ENCODE results near the gene RPL32. TPM values are rescaled to one million over a fixed set of nuclear protein-coding genes. Genes with fewer than 3 reads are reported as not detected.
A peak's percentile ranks its signal among the peaks of the same experiment; 100 is the strongest.

The RPL32 gene
- total RNA-seq, 1 donor from 2014 or later: 1,626 TPM

DNA sequence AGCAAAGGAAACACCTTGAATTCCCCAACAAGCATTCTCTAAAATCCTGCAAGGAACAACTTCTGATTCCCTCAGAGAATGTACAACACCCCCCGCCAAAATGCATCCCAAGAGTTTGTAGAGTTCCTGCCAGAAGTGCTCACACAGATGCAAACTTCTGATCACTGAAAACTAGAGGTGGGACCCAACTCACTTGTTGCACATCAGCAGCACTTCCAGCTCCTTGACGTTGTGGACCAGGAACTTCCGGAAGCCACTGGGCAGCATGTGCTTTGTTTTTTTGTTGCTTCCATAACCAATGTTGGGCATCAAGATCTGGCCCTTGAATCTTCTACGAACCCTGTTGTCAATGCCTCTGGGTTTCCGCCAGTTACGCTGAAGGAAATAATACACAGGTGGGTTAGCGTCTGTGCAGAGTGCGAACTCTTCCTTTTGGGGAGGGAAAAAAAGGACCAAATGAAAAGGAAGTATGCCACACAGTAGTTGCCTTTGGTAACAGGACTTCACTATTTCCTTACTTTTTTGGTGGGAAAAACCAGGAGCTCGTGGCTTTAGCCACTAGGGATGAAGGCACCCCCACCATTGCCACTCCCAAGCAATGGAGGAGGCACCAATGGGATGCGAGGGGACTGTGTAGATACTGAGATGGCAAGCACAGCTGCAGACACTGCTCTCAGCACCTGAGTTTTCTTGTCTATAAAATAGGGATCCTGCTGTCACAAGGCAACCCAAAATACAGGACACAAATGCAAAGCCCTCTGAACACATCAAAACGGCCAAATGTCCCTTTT is 2.0 kb downstream of the RPL32 start:
- peaks cover 29% of the 10 kb centered on the region for H3K4me1 Mint-ChIP-seq (ENCODE audit: low read depth)
- H3K36me3 Mint-ChIP-seq (ENCODE audit: insufficient read depth): peaks cover 31% of the 10 kb centered on the region
- peak overlapping the region; percentile 69 for H3K27ac Mint-ChIP-seq

DNA sequence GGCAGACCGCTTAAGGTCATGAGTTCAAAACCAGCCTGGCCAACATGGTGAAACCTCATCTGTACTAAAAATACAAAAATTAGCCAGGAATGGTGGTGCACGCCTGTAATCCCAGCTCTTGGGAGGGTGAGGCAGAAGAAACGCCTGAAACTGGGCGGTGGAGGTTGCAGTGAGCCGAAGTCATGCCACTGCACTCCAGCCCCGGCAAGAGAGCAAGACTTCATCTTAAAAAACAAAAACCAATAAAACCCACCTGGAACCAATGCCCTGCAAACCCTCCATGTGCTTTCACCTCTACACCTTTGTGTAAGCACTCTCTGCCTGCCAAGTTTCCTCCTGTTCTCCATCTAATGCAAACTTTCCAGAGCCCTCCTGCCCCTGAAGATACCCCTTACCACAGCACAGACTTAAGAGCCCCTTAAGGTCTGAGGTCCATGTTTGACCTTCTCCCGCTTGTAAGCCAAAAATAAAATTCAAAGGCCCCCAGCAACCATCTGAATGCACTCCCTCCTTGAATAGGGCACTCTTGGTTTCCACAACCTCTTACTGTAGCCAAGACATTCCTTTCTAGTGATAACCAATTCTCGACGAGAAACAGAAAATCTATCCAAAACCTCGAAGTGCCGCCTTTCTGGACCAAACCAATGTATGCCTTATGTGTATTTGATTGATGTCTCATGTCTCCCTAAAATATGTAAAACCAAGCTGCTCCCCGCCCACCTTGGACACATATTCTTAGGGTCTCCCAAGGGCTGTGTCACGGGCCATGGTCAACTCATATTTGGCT is 3.0 kb downstream of the RPL32 start:
- peak overlapping the region; percentile 82 for H3K27ac Mint-ChIP-seq

More for the DNA sequence above, 2.0 kb downstream of the RPL32 start:
- DNase-seq (ENCODE audit: low spot score, unreplicated experiment): no peak
- Mint-ChIP-seq H3K27me3 (no peaks in the 10 kb centered on the region), H3K9me3 (ENCODE audit: low read depth) (no peaks in the 10 kb centered on the region), H3K4me3 (ENCODE audit: low read depth) (peak overlapping the region; percentile 98)
- TF ChIP-seq, protein P1, sequence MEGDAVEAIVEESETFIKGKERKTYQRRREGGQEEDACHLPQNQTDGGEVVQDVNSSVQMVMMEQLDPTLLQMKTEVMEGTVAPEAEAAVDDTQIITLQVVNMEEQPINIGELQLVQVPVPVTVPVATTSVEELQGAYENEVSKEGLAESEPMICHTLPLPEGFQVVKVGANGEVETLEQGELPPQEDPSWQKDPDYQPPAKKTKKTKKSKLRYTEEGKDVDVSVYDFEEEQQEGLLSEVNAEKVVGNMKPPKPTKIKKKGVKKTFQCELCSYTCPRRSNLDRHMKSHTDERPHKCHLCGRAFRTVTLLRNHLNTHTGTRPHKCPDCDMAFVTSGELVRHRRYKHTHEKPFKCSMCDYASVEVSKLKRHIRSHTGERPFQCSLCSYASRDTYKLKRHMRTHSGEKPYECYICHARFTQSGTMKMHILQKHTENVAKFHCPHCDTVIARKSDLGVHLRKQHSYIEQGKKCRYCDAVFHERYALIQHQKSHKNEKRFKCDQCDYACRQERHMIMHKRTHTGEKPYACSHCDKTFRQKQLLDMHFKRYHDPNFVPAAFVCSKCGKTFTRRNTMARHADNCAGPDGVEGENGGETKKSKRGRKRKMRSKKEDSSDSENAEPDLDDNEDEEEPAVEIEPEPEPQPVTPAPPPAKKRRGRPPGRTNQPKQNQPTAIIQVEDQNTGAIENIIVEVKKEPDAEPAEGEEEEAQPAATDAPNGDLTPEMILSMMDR (IDR thresholded peaks at IDR 0.05; ENCODE audit: unreplicated experiment): no peak

DNA sequence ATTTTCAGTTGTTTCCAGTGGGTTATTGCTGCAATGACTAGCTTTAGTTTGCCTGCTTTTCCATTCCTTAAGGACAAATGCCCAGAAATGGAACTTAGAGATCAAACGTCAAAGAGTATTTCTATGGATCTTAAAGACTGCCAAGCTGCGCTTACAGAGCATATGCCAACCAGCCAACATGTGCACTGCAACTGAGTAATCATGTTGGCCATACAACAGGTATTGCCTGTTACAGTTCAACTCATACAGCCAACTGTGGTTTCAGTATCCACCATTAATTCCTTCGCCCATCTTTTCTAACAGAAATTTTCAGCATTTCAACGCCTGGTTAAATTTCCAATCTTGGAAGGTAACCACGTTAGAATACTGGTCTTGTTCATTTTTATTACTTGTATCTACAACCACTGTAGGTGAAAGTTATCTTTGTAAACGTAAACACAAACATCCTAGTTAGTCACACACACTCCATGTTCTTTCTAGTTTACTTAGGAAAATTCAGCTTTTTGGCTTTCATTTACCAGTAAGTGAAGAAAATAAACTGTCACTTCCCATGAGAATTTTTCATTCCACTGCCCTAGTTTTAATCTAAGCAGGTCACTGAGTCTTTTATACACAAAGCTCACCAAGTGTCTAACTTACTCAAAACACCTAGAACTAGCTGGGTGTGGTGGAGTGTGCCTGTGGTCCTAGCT is 3.9 kb downstream of the RPL32 start:
- H3K27ac Mint-ChIP-seq: no peak overlapping the region
- no peaks in the 10 kb centered on the region for H3K9me3 Mint-ChIP-seq (ENCODE audit: low read depth)
- H3K27me3 Mint-ChIP-seq: no peaks in the 10 kb centered on the region
- H3K4me1 Mint-ChIP-seq (ENCODE audit: low read depth): peaks cover 29% of the 10 kb centered on the region
- H3K36me3 Mint-ChIP-seq (ENCODE audit: insufficient read depth): peaks cover 32% of the 10 kb centered on the region
- peak overlapping the region; percentile 18 for H3K4me3 Mint-ChIP-seq (ENCODE audit: low read depth)
- DNase-seq (ENCODE audit: low spot score, unreplicated experiment): no peak
- TF ChIP-seq, protein P1 (IDR thresholded peaks at IDR 0.05; ENCODE audit: unreplicated experiment): no peak

More for the DNA sequence above, 3.0 kb downstream of the RPL32 start:
- Mint-ChIP-seq H3K4me1 (ENCODE audit: low read depth) (peaks cover 29% of the 10 kb centered on the region), H3K4me3 (ENCODE audit: low read depth) (peak overlapping the region; percentile 98), H3K36me3 (ENCODE audit: insufficient read depth) (peaks cover 32% of the 10 kb centered on the region), H3K9me3 (ENCODE audit: low read depth) (no peaks in the 10 kb centered on the region), H3K27me3 (no peaks in the 10 kb centered on the region)
- DNase-seq (ENCODE audit: low spot score, unreplicated experiment): no peak
- TF ChIP-seq, protein P1 (IDR thresholded peaks at IDR 0.05; ENCODE audit: unreplicated experiment): no peak

DNA sequence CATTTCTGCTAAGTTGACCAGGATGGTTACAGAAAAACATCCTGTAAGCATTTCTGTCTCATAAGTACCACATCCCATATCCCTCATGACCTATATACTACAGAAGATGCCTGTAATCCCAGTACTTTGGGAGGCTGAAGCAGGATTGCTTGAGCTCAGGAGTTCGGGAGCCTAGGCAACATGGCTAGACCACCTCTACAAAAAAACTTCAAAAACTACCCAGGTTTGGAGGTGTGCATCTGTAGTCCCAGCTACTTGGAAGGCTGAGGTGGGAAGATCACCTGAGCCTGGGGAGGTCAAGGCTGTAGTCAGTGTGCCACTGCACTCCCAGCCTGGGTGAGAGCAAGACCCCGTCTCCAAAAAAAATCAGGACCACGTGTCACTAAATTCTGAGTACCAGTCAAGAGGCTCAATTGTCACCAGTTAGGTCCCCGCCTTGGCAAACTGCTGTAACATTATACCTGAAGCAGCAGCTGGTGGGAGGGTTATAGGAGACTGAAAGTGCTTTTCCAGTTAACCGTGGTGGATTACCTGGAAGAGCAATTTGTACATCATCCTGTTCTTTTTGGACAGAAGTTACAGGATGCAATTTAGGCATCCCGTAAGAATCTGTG is 6.2 kb downstream of the RPL32 start:
- Mint-ChIP-seq H3K4me1 (ENCODE audit: low read depth) (peaks cover 21% of the 10 kb centered on the region), H3K4me3 (ENCODE audit: low read depth) (no peak overlapping the region), H3K27me3 (no peaks in the 10 kb centered on the region), H3K27ac (peak overlapping the region; percentile 33), H3K9me3 (ENCODE audit: low read depth) (no peaks in the 10 kb centered on the region), H3K36me3 (ENCODE audit: insufficient read depth) (peaks cover 27% of the 10 kb centered on the region)
- TF ChIP-seq, protein P1 (IDR thresholded peaks at IDR 0.05; ENCODE audit: unreplicated experiment): no peak
- no peak for DNase-seq (ENCODE audit: low spot score, unreplicated experiment)

Data from progenitor cell of endocrine pancreas (in vitro differentiated cells).